NCI-H128 (cell line): ENCODE data around the gene PSMG1.
A peak's percentile ranks its signal among the peaks of the same experiment; 100 is the strongest.
"Not testable (repeated sequence)": the region's sequence is repeated elsewhere in the genome, so short reads cannot be mapped to it uniquely, and the experiment has no call there.

ENCODE experiments used
- DNase-seq: peaks from one replicate; lab custom pipeline; 2025; ENCODE audit not compliant: unreplicated experiment; lab: John Stamatoyannopoulos, UW

Gene PSMG1, protein sequence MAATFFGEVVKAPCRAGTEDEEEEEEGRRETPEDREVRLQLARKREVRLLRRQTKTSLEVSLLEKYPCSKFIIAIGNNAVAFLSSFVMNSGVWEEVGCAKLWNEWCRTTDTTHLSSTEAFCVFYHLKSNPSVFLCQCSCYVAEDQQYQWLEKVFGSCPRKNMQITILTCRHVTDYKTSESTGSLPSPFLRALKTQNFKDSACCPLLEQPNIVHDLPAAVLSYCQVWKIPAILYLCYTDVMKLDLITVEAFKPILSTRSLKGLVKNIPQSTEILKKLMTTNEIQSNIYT

GRCh38 chr21:39183272-39184049 lies at the start of gene PSMG1:
Gene PSMG1 (minus strand): TSS chr21:39183451. CDS start chr21:39183385, 66 bp downstream.
- peak; percentile 85 for DNase-seq

DNA sequence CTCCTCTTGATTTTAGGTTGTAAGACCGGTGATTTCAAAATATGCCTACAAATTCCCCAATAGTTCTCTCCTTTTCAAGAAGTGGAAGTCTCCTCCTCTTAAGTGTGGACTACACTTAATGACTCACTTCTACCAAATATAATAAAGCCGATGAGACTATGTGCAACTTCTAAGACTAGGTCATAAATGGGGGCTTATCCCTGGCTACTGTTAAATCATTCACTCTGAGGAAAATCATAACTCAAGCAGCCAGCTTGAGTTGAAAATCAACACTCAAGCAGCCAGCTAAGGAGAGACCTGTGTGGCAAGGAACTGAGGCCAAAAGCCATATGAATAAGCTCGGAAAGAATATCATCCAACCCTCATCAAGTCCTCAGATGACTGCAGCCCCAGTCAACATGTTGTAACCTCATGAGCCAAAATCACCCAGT lies 49.6 kb upstream of the PSMG1 start:
- DNase-seq: no peak

DNA sequence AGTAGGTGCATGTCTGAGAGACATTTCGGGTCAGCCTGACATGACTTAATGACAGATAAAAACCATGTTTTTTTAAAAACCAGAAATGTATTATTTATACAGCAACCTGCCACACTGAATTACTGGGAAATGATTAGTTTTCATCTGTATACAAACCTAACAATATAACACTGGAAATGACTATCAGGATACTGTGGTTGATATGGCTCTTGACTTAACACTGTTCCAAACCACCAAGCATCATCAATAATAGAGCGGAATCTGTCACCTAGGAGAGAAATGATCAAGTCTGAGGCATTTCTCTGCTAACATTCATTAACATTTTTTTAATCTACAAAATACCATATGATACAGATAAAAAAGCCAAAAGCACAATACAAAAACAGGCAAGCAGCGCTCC lies 41.7 kb upstream of the PSMG1 start:
- no peak for DNase-seq

DNA sequence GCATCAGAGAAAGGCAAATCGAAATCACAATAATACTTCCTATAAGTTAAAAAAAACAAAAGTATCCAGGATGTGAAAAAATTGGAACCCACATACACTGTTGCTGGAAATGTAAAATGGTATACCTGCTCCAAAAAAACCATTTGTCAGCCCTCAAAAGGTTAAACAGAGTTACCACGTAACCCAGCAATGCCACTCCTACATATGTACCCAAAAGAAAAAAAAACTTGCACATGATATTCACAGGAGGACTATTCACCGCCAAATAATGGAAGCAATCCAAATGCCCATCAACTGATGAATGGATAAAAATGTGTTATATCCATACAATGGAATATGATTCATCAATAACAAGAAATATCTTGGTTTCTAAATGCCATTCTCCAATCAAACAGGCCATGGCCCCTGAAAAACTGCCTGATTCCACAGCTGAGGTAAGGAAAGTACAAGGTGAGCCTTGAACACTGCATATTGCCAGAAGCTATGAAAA lies 38.8 kb upstream of the PSMG1 start:
- DNase-seq: no peak

DNA sequence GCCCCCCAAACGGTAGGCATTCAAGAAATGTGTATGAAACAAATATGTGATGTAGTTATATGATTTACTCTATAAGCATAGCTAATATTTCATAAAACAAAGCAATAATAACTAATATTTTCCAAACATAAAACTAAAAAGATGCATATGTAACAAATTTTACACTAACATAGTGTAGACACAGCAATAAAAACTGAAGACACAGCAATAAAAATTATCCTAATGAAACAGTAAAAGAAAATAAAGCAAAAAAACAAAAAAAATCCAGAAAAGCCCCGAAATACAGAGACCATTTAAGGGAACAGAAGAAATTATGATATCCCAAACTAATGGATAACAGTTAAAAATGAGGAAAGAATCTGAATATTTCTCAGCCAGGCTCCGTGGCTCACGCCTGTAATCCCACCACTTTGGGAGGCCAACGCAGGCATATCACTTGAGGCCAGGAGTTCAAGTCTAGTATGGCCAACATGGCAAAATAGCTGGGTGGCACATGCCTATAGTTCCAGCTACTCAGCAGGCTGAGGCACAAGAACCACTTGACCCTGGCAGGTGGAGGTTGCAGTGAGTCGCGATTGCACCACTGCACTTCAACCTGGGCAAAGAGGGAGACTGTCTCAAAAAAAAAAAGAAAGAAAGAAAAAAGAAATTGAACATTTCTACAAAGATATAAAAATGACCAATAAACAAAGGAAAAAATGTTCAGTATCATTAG lies 38.2 kb upstream of the PSMG1 start:
- no peak for DNase-seq

- not testable (repeated sequence) for DNase-seq
Observed at GRCh38 chr21:39220875-39221274, 37.6 kb upstream of the PSMG1 start.

GRCh38 chr21:39220150-39220549 lies 36.9 kb upstream of the PSMG1 start:
- DNase-seq: no peak

DNA sequence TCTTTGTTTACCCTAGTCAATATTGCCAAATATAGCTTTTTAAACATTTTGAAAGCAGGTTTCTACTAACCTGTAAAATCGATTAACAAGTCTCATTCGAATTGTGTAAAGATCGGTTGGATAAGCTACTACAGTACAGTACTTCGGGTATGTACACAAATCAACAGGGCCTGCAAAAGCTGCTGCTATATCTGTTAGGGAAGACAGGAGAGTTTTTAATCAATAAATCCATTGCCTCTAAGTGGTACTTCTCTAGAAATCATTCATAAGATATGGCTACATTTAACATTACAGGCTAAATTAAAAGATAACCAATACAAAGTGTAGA lies 34.8 kb upstream of the PSMG1 start:
- no peak for DNase-seq

GRCh38 chr21:39217356-39218081 lies 34.3 kb upstream of the PSMG1 start:
- no peak for DNase-seq

DNA sequence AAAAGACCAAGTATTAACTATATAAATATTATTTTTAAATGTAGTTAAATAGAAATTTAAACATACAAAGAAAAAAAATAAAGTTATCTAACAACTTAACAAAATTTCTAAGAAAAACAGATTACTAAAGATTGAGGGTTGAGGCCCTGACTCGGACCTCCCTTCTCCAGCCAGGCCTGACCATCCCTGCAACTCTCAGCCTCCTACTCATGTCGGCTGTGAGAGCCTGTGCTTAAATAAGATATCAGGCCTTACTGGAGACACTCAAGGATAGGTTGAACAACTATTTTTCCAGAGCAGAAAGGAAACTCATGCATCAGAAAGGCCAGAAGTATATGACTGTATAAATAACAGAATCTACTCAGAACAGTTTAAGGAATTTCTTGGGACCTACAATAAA lies 33.0 kb upstream of the PSMG1 start:
- DNase-seq: no peak

GRCh38 chr21:39215078-39215477 lies 31.8 kb upstream of the PSMG1 start:
- no peak for DNase-seq

DNA sequence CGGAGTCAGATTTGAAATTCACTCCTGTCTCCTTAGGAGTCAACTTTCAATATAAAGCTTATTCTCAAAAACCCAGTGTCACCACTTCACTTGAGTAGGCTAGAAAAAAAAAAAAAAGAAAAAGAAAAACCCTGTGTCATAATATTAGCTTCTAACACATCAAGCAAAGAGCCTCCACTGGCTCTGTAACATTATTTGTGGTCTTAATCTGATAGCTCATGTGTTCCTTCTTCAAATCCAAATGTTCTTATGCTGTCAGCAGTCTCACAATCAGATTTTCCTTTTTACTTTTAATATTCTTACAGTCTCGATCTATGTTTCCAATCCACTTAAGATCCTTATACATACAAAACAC lies 26.1 kb upstream of the PSMG1 start:
- no peak for DNase-seq

DNA sequence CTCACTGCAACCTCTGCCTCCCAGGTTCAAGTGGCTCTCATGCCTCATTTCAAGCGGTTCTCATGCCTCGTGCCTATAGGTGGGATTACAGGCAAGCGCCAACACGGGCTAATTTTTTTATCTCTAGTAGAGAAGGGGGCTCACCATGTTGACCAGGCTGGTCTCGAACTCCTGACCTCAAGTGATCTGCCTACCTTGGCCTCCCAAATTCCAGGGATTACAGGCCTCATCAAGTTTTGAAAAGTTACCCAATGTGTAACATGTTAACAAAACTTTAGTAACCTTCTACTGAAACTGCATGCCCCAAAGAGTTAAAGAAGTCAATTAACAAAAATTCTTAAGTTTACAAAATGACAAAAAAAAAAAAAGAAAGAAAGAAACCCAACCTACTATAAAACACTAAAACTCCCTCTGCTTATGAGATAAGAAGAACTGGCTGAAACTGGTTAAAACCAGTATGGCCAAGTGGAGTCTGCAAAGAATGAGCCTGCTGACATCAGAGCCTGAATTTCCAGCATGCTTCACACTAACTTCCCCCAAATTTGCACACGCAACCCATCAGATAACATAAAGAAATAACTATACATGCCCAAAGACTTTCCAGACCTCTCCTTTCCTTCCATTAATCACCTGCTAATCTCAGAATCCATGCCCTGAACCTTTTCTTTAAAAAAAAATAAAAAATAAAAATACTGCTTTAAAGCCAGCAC lies 25.5 kb upstream of the PSMG1 start:
- DNase-seq: no peak

GRCh38 chr21:39204134-39204533 lies 20.9 kb upstream of the PSMG1 start:
- no peak for DNase-seq

DNA sequence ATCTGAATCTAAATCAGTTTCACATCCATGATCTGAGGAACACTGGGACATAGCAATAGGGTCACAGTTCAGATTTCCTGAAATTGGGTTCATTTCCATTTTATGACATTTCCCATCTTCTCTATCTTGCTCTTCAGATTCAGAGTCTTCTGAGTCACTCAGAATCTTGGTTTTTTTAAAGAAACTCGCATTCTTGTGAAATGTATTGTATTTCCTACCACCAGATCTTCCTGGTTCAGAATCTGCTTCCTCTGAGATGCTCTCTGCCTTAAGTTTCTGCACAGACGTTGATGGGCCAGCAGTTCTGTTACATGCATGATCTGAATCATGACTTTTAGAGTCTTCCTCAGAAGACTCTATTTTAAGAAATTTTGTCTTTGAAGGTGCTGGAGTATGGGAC lies 15.5 kb upstream of the PSMG1 start:
- no peak for DNase-seq

DNA sequence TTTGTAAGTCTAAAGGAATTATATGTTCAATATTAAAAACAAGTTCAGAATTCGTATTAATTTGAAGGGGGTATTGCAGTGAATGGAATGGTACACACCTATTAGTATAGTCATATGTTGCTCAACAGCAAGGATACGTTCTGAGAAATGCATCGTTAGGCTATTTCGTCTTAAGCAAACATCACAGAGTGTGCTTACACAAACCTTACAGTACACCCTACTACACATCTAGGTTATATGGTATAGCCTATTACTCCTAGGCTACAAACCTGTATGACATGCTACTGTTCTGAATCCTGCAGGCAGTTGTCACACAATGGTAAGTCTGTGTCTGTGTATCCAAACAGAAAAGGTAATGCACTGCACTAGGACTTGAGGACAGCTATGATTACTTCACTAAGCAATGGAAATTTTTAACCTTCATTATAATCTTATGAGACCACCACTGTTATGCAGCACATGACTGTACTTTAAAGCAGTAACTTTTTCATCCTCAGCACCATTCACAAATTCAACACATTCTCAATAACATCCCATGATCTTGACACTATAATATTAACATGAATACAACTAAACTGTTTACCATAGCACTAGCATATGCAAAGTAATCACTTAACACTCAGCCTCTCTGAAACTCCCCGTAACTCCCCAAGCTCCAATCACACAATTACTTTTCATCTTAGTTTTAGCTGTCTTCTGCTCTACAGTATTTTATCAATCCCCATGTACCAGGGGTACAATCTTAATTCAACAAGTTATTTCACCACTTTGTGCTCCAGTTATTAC lies 14.4 kb upstream of the PSMG1 start:
- no peak for DNase-seq

DNA sequence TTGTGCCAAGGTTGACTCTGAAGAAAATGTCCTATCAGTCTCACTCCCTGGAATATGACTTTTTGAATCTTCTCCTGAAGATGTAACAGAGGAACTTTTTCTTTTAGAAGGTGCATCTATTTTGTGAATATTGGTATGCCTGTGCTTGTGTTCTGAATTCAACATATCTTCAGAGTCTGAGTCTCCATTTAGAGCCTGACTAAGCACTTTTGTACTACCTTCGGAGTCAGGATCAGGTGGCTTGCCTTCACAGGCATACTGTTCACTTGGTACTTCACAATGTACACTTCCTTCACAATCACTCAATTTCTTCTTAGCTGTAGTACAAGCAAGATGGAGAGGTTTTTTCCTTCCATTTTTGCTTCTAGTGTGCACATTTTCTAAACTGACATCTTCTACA lies 13.6 kb upstream of the PSMG1 start:
- no peak for DNase-seq

DNA sequence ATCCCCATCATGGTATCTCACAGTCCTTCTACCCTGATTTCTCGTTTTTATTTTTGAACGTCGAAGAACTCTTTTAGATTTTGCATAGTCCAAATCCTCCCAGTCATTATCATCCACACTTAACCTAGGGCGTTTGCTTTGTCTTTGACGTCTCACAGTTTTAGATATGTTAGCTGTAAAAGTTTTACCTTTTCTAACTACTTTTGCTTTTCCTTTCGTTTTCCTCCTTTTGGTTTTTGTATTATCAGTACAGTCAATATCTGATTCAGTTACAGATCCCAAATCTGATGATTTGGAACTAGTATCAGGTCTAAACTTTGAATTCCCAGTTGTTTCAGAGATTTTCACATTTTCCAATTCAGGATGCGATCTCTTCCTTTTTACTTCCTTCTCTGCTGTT lies 13.1 kb upstream of the PSMG1 start:
- DNase-seq: no peak

DNA sequence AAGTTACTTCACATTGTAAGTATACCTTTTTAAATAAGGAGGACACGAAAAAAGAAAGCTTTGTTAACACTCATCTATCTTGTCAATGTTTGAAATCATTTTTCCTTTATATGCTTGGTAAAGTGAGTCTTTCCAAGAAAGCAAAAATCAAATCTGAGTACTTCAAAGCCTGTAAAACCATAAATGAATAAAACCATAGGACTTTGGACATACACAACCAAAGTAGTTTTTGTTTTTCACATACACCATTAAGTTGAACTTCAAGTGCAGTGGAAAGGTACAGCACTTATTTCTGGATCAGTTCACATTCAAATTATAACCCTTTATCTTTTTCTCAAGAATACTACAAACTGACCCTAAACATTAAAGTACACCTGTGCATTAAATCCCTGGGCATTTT lies 10.1 kb upstream of the PSMG1 start:
- DNase-seq: no peak
